Osteocyte (in vitro differentiated cells): ENCODE data around the gene ZNF784. TPM values are rescaled to one million over a fixed set of nuclear protein-coding genes. Genes with fewer than 3 reads are reported as not detected.

Experiments
- DNase-seq: peaks from one replicate; pipeline ENCODE4 v3.0.0; 2021; ENCODE audit warnings: mixed read lengths; ENCODE audit not compliant: unreplicated experiment; ENCODE audit errors: extremely low spot score
- H3K27ac Mint-ChIP-seq: one replicate; pipeline ENCODE4 v1.8.0; 2021; ENCODE audit warnings: mild to moderate bottlenecking, mixed read lengths; ENCODE audit not compliant: unreplicated experiment
- H3K27me3 Mint-ChIP-seq: one replicate; pipeline ENCODE4 v1.8.0; 2021; ENCODE audit warnings: mixed read lengths; ENCODE audit not compliant: unreplicated experiment
- H3K36me3 Mint-ChIP-seq: one replicate; pipeline ENCODE4 v1.8.0; 2021; ENCODE audit warnings: mixed read lengths; ENCODE audit not compliant: unreplicated experiment
- H3K4me1 Mint-ChIP-seq: one replicate; pipeline ENCODE4 v1.8.0; 2021; ENCODE audit warnings: mixed read lengths; ENCODE audit not compliant: unreplicated experiment
- H3K4me3 Mint-ChIP-seq: one replicate; pipeline ENCODE4 v1.8.0; 2021; ENCODE audit warnings: mild to moderate bottlenecking, moderate library complexity, mixed read lengths; ENCODE audit not compliant: unreplicated experiment
- H3K9me3 Mint-ChIP-seq: one replicate; pipeline ENCODE4 v1.8.0; 2021; ENCODE audit warnings: mixed read lengths; ENCODE audit not compliant: unreplicated experiment
- total RNA-seq: library from RNA; stranded (reverse); gene quantifications from 2 replicates; pipeline ENCODE4 v1.2.1, GENCODE V29; 2021
- TF ChIP-seq, protein P1 (sequence below): fragments of 200-600 bp; sonication (generic); IDR thresholded peaks from 2 replicates; pipeline ENCODE4 v1.5.0; 2021; ENCODE audit warnings: antibody characterized with exemption, mild to moderate bottlenecking, moderate library complexity

Gene ZNF784
- total RNA-seq, 1 donor from 2014 or later = 9.6 TPM

DNA sequence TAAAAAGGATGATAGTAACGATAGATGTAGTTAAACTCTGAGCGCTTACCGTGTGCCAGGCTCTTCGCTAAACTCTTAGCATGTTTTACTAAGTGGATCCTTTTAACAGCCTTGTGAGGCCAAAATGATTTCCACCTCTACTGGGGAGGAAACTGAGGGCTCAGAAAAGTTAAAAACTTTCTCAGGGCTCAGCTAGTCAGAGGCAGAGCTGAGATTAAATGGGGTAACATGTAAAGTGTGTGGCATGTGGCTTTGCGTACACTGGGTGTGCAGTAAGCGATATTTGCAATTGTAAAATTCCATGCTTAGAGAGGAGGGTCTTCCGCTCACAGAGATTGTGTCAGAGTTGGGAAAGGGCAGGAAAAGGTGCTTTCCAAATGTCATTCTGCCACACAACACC, 32.2 kb upstream of the ZNF784 start:
- Mint-ChIP-seq H3K9me3 (no peaks in the 10 kb centered on the region), H3K4me3 (peak overlapping the region; percentile 96), H3K36me3 (peaks cover 4% of the 10 kb centered on the region), H3K4me1 (peaks cover 34% of the 10 kb centered on the region), H3K27me3 (no peaks in the 10 kb centered on the region), H3K27ac (peak overlapping the region; percentile 92)
- DNase-seq = no peak
- TF ChIP-seq, protein P1, sequence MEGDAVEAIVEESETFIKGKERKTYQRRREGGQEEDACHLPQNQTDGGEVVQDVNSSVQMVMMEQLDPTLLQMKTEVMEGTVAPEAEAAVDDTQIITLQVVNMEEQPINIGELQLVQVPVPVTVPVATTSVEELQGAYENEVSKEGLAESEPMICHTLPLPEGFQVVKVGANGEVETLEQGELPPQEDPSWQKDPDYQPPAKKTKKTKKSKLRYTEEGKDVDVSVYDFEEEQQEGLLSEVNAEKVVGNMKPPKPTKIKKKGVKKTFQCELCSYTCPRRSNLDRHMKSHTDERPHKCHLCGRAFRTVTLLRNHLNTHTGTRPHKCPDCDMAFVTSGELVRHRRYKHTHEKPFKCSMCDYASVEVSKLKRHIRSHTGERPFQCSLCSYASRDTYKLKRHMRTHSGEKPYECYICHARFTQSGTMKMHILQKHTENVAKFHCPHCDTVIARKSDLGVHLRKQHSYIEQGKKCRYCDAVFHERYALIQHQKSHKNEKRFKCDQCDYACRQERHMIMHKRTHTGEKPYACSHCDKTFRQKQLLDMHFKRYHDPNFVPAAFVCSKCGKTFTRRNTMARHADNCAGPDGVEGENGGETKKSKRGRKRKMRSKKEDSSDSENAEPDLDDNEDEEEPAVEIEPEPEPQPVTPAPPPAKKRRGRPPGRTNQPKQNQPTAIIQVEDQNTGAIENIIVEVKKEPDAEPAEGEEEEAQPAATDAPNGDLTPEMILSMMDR = no peak

- peak overlapping the region; percentile 92 for H3K27ac Mint-ChIP-seq
- no peaks in the 10 kb centered on the region for H3K9me3 Mint-ChIP-seq
These were observed 31.3 kb upstream of the ZNF784 start for GRCh38 chr19:55655648-55656040.

GRCh38 chr19:55654868-55655647, 30.7 kb upstream of the ZNF784 start, which contains the start of gene U2AF2:
TSS of gene U2AF2 (plus strand) at chr19:55655035. CDS start at chr19:55655105, 70 bp downstream.
- peak within 1 kb of the TSS; percentile 100 for H3K27ac Mint-ChIP-seq
- peak within 1 kb of the TSS; percentile 96 for H3K4me3 Mint-ChIP-seq
- no peaks in the 10 kb centered on the region for H3K9me3 Mint-ChIP-seq
- DNase-seq = peak; percentile 99
- peaks cover 13% of the 10 kb centered on the region for H3K36me3 Mint-ChIP-seq
- TF ChIP-seq, protein P1 = no peak
- H3K27me3 Mint-ChIP-seq = no peaks in the 10 kb centered on the region
- peaks cover 43% of the 10 kb centered on the region for H3K4me1 Mint-ChIP-seq

More at GRCh38 chr19:55655648-55656040, 31.3 kb upstream of the ZNF784 start:
- H3K4me3 Mint-ChIP-seq = peak overlapping the region; percentile 96
- TF ChIP-seq, protein P1 = no peak
- no peaks in the 10 kb centered on the region for H3K27me3 Mint-ChIP-seq
- no peak for DNase-seq
- peaks cover 37% of the 10 kb centered on the region for H3K4me1 Mint-ChIP-seq
- H3K36me3 Mint-ChIP-seq = peaks cover 8% of the 10 kb centered on the region

GRCh38 chr19:55654323-55654867, 30.0 kb upstream of the ZNF784 start:
- Mint-ChIP-seq H3K9me3 (no peaks in the 10 kb centered on the region), H3K4me3 (peak overlapping the region; percentile 96), H3K27ac (peak overlapping the region; percentile 100), H3K36me3 (peaks cover 11% of the 10 kb centered on the region), H3K27me3 (no peaks in the 10 kb centered on the region), H3K4me1 (peaks cover 43% of the 10 kb centered on the region)
- TF ChIP-seq, protein P1 = no peak
- peak; percentile 100 for DNase-seq

GRCh38 chr19:55653651-55654322, 29.4 kb upstream of the ZNF784 start:
- peak overlapping the region; percentile 100 for H3K27ac Mint-ChIP-seq
- H3K9me3 Mint-ChIP-seq = no peaks in the 10 kb centered on the region
- no peaks in the 10 kb centered on the region for H3K27me3 Mint-ChIP-seq
- peak; percentile 99 for DNase-seq
- peaks cover 10% of the 10 kb centered on the region for H3K36me3 Mint-ChIP-seq
- TF ChIP-seq, protein P1 = peak; percentile 99
- peak overlapping the region; percentile 96 for H3K4me3 Mint-ChIP-seq
- peaks cover 45% of the 10 kb centered on the region for H3K4me1 Mint-ChIP-seq
